Panc1 (cell line): ENCODE results near the gene CRIP3. TPM values are rescaled to one million over a fixed set of nuclear protein-coding genes. Genes with fewer than 3 reads are reported as not detected.

Experiments
- ATAC-seq: fragments of 200-7000 bp; cut with Tn5 transposase; 2 replicates; pipeline ENCODE4 v1.9.1; 2020; ENCODE audit warnings: mild to moderate bottlenecking, moderate library complexity
- BruUV-seq: library from RNA; stranded (reverse); fragments of 400-500 nt; replicated peaks from 2 replicates; lab custom pipeline; 2021; lab: Mats Ljungman, UMichigan
- CTCF ChIA-PET: fragments of 300-600 bp; sonication (Branson Sonifier 250); formaldehyde crosslinking; loops from one replicate; lab custom pipeline; 2022; ENCODE audit warnings: antibody characterized with exemption; lab: Charles Lee
- POLR2A ChIA-PET: fragments of 300-600 bp; sonication (Branson Sonifier 250); formaldehyde crosslinking; loops from one replicate; lab custom pipeline; 2022; ENCODE audit warnings: antibody characterized with exemption; lab: Charles Lee
- DNase-seq: peaks from one replicate; pipeline ENCODE4 v3.0.0-alpha.2; 2010; ENCODE audit warnings: low read depth, low spot score
- H3K27ac ChIP-seq: 2 replicates; pipeline ENCODE4 v1.5.1; 2011; ENCODE audit warnings: mild to moderate bottlenecking, low read length, inconsistent platforms
- H3K27me3 ChIP-seq: fragments of 200-500 bp; sonication (Bioruptor generic); 2 replicates; pipeline ENCODE4 v1.6.0; 2014; ENCODE audit warnings: low read length, inconsistent platforms; ENCODE audit not compliant: control insufficient read depth, insufficient read depth
- H3K36me3 ChIP-seq: fragments of 200-500 bp; sonication (Bioruptor generic); 2 replicates; pipeline ENCODE4 v1.5.1; 2014; ENCODE audit warnings: inconsistent platforms, mild to moderate bottlenecking, low read length, moderate library complexity; ENCODE audit not compliant: control insufficient read depth, insufficient read depth
- H3K4me1 ChIP-seq: 2 replicates; pipeline ENCODE4 v1.5.1; 2011; ENCODE audit warnings: inconsistent platforms, mild to moderate bottlenecking, low read length, moderate library complexity; ENCODE audit not compliant: control insufficient read depth, insufficient read depth
- H3K4me3 ChIP-seq, 2 experiments: 2 replicates each; pipeline ENCODE4 v1.5.1; 2011 to 2012; ENCODE audit warnings: low read depth in 2 of 2, low read length in 2 of 2, mild to moderate bottlenecking in 2 of 2, inconsistent platforms in 1 of 2, moderate library complexity in 1 of 2
- H3K9me3 ChIP-seq: fragments of 200-500 bp; sonication (Bioruptor generic); 2 replicates; pipeline ENCODE4 v1.5.1; 2014; ENCODE audit warnings: low read depth, mild to moderate bottlenecking, inconsistent platforms, low read length, moderate library complexity; ENCODE audit not compliant: control insufficient read depth, insufficient read depth
- CTCF ChIP-seq: fragments of 450-650 bp; IDR thresholded peaks from 2 replicates; pipeline ENCODE4 v1.5.1; 2017; ENCODE audit warnings: mild to moderate bottlenecking
- POLR2AphosphoS5 ChIP-seq: IDR thresholded peaks from 2 replicates; pipeline ENCODE4 v1.6.1; 2012; ENCODE audit warnings: mild to moderate bottlenecking, low read depth, low read length, moderate library complexity
- REST ChIP-seq, 2 experiments: IDR thresholded peaks; 2 replicates each; pipeline ENCODE4 v1.6.1; 2011 to 2012; ENCODE audit warnings: low read depth in 2 of 2, control low read depth in 1 of 2, low read length in 1 of 2, mild to moderate bottlenecking in 1 of 2, moderate library complexity in 1 of 2; ENCODE audit not compliant: insufficient read depth in 1 of 2
- SIN3A ChIP-seq: IDR thresholded peaks from 2 replicates; pipeline ENCODE4 v1.6.1; 2012; ENCODE audit warnings: low read depth, mild to moderate bottlenecking, low read length, moderate library complexity, borderline replicate concordance; ENCODE audit not compliant: insufficient read depth
- TCF7L2 ChIP-seq: IDR thresholded peaks from 2 replicates; pipeline ENCODE4 v1.6.1; 2011; ENCODE audit warnings: mild to moderate bottlenecking, low read depth, low read length, inconsistent platforms
- in situ Hi-C: cut with HindIII; loops from 2 replicates; pipeline ENCODE4 v1.10.0; 2016; ENCODE audit warnings: low sequenced_read_pairs, low pct_unique_long_range_greater_than_20kb
- intact Hi-C: fragments of 100-400 bp; cut with micrococcal nuclease; formaldehyde crosslinking; loops from one replicate; pipeline ENCODE4 v1.10.0; 2022; ENCODE audit not compliant: unreplicated experiment
- total RNA-seq: library from RNA; stranded (reverse); gene quantifications from one replicate; pipeline ENCODE4 v1.2.1, GENCODE V29; 2021; ENCODE audit not compliant: unreplicated experiment

Gene CRIP3
- total RNA-seq, 1 experiment from 2014 or later, result 0.64 TPM

- H3K36me3 ChIP-seq, result no peaks in the 10 kb centered on the region
- no peak for ATAC-seq
- ChIA-PET POLR2A (no interaction called here), CTCF (interaction anchor here (0.6 kb wide), 1 partner anchor 167 kb away, joined by 4 read pairs; no protein-coding TSS in a partner anchor)
- H3K27me3 ChIP-seq, result 0 out of 2 replicates have a peak, but pooled peaks cover 2% of the 10 kb centered on the region
- H3K4me3 ChIP-seq, result no peak overlapping the region
- no peak overlapping the region for H3K27ac ChIP-seq
- H3K9me3 ChIP-seq, result no peaks in the 10 kb centered on the region
- DNase-seq, result no peak
- H3K4me1 ChIP-seq, result peaks cover 3% of the 10 kb centered on the region; the same call in 1 of the 2 replicates
- BruUV-seq, result no TSS peak
- in situ Hi-C loops (no loop called here), intact Hi-C loops (no loop called here)
- TF ChIP-seq CTCF (no peak), REST (IDR thresholded peaks at IDR 0.05; ENCODE audit: insufficient read depth in 1 of 2, low read depth in 2 of 2, low read length in 1 of 2) (no peak), POLR2AphosphoS5 (no peak), TCF7L2 (no peak), SIN3A (no peak)
Observed at GRCh38 chr6:43273707-43274106, 34.9 kb downstream of the CRIP3 start.

GRCh38 chr6:43271944-43272343 lies 36.7 kb downstream of the CRIP3 start:
- H3K36me3 ChIP-seq, result no peaks in the 10 kb centered on the region
- in situ Hi-C loops (no loop called here), intact Hi-C loops (no loop called here)
- H3K4me3 ChIP-seq, result no peak overlapping the region
- TF ChIP-seq TCF7L2 (no peak), SIN3A (no peak), REST (IDR thresholded peaks at IDR 0.05; ENCODE audit: insufficient read depth in 1 of 2, low read depth in 2 of 2, low read length in 1 of 2) (no peak), CTCF (no peak), POLR2AphosphoS5 (no peak)
- no TSS peak for BruUV-seq
- H3K27me3 ChIP-seq, result 0 out of 2 replicates have a peak, but pooled peaks cover 2% of the 10 kb centered on the region
- CTCF ChIA-PET, result no interaction called here
- POLR2A ChIA-PET, result no interaction called here
- H3K27ac ChIP-seq, result no peak overlapping the region
- H3K4me1 ChIP-seq, result peaks cover 9% of the 10 kb centered on the region
- ATAC-seq, result no peak
- DNase-seq, result no peak
- no peaks in the 10 kb centered on the region for H3K9me3 ChIP-seq
